IMR-90 (cell line): ENCODE data around the gene FOXL1. TPM values are rescaled to one million over a fixed set of nuclear protein-coding genes. Genes with fewer than 3 reads are reported as not detected.

ENCODE experiments used
- BHLHE40 ChIP-seq: fragments of 150-350 bp; IDR thresholded peaks from 2 replicates; pipeline ENCODE4 v1.6.1; 2016; ENCODE audit warnings: mild to moderate bottlenecking, low read depth, low read length
- USF2 ChIP-seq: fragments of 150-350 bp; IDR thresholded peaks from 2 replicates; pipeline ENCODE4 v1.6.1; 2017; ENCODE audit warnings: mild to moderate bottlenecking, antibody characterized with exemption, low read length, low read depth
- polyA plus RNA-seq, 3 experiments: library from polyadenylated mRNA; depleted of rRNA; stranded (reverse); fragments of >200 nt; gene quantifications; 2 replicates each; pipeline ENCODE4 v1.2.3, GENCODE V29; 2012; ENCODE audit warnings: low replicate concordance in 1 of 3
- total RNA-seq: library from RNA; depleted of rRNA; stranded (reverse); fragments of >200 nt; gene quantifications from 2 replicates; pipeline ENCODE4 v1.2.3, GENCODE V29; 2012

Gene FOXL1
- total and polyA plus RNA-seq, 2 of the 4 experiments (the other 2 are of a cell fraction) = 15.2 to 25.8 TPM

- no peak for TF ChIP-seq USF2
- no peak for TF ChIP-seq BHLHE40
Measured at GRCh38 chr16:86565644-86566511, 12.5 kb upstream of the FOXL1 start (continued).
